Sigmoid colon (tissue), 3 donors: Measurements from ENCODE around the gene DQX1.
A peak's percentile ranks its signal among the peaks of the same experiment; 100 is the strongest.

ENCODE experiments used
- POLR2A ChIP-seq, 2 donors: fragments of 450-650 bp; IDR thresholded peaks; one replicate each; pipeline ENCODE4 v1.6.1; 2016; ENCODE audit warnings: antibody characterized with exemption in 2 of 2, mild to moderate bottlenecking in 2 of 2, moderate library complexity in 2 of 2
- TF ChIP-seq, protein P1 (sequence below), 4 experiments: fragments of 450-650 bp in 3 of 4; fragments of 200-600 bp in 1 of 4; IDR thresholded peaks; one replicate each; pipeline ENCODE4 v1.5.1; 2016 to 2019; ENCODE audit warnings: antibody characterized with exemption in 4 of 4, mild to moderate bottlenecking in 3 of 4, moderate library complexity in 2 of 4

- TF ChIP-seq, protein P1, sequence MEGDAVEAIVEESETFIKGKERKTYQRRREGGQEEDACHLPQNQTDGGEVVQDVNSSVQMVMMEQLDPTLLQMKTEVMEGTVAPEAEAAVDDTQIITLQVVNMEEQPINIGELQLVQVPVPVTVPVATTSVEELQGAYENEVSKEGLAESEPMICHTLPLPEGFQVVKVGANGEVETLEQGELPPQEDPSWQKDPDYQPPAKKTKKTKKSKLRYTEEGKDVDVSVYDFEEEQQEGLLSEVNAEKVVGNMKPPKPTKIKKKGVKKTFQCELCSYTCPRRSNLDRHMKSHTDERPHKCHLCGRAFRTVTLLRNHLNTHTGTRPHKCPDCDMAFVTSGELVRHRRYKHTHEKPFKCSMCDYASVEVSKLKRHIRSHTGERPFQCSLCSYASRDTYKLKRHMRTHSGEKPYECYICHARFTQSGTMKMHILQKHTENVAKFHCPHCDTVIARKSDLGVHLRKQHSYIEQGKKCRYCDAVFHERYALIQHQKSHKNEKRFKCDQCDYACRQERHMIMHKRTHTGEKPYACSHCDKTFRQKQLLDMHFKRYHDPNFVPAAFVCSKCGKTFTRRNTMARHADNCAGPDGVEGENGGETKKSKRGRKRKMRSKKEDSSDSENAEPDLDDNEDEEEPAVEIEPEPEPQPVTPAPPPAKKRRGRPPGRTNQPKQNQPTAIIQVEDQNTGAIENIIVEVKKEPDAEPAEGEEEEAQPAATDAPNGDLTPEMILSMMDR (IDR thresholded peaks at IDR 0.05) = no peak
- peak in 1 of 2 donors; percentile 42 for TF ChIP-seq POLR2A (IDR thresholded peaks at IDR 0.05)
Measured at GRCh38 chr2:74502720-74503505, 23.1 kb downstream of the DQX1 start.
